K562 (cell line): ENCODE data around the gene FOXO3. TPM values are rescaled to one million over a fixed set of nuclear protein-coding genes. Genes with fewer than 3 reads are reported as not detected.

Source experiments
- ATAC-seq: fragments of 200-7000 bp; cut with Tn5 transposase; 3 replicates; pipeline ENCODE4 v1.9.1; 2020; ENCODE audit warnings: moderate library complexity
- BruUV-seq: library from RNA; stranded (reverse); fragments of 400-500 nt; replicated peaks from 2 replicates; lab custom pipeline; 2021; lab: Mats Ljungman, UMichigan
- CTCF ChIA-PET: fragments of 300-600 bp; formaldehyde crosslinking; extraction: SDS; loops from one replicate; lab custom pipeline; 2021; ENCODE audit warnings: low intra/inter-chr PET ratio; lab: Yijun Ruan, JAX
- POLR2A ChIA-PET: fragments of 300-600, 350-650 bp; sonication (Branson Sonifier 250); formaldehyde crosslinking; extraction: SDS; loops from one replicate; lab custom pipeline; 2021; ENCODE audit warnings: antibody characterized with exemption, inconsistent platforms; lab: Yijun Ruan, JAX
- DNase-seq, 4 experiments: peaks; one replicate each; pipeline versions ENCODE4 v3.0.0 to v3.0.0-alpha.2; 2011 to 2018; ENCODE audit warnings: low spot score in 3 of 4, mixed read lengths in 3 of 4; ENCODE audit errors: extremely low read depth in 1 of 4
- FAIRE-seq: peaks from 2 replicates; lab custom pipeline; 2011; peaks lifted over from hg19 to GRCh38; lab: Jason Lieb, UNC
- H2AFZ ChIP-seq: 2 replicates; pipeline ENCODE4 v1.6.0; 2011; ENCODE audit warnings: low read depth, low read length, control low read depth, inconsistent platforms
- H3K27ac ChIP-seq: fragments of 200-600 bp; 3 replicates; pipeline ENCODE4 v1.8.0; 2011; ENCODE audit warnings: low read depth, mild to moderate bottlenecking, control low read depth, inconsistent platforms, low read length, moderate library complexity, mixed read lengths; ENCODE audit errors: extremely low read depth
- H3K27me3 ChIP-seq, 2 experiments: fragments of 300-600 bp in 1 of 2; 2 replicates in 1 of 2; 3 replicates in 1 of 2; pipeline versions ENCODE4 v1.6.0 to v1.8.0; 2011; ENCODE audit warnings: inconsistent platforms in 2 of 2, low read length in 2 of 2, mild to moderate bottlenecking in 1 of 2, mixed read lengths in 1 of 2, moderate library complexity in 1 of 2; ENCODE audit not compliant: control insufficient read depth in 2 of 2, insufficient read depth in 2 of 2
- H3K36me3 ChIP-seq: fragments of 300-600 bp; 3 replicates; pipeline ENCODE4 v1.8.0; 2011; ENCODE audit warnings: mild to moderate bottlenecking, low read length, inconsistent platforms; ENCODE audit not compliant: control insufficient read depth, insufficient read depth
- H3K4me1 ChIP-seq, 2 experiments: fragments of 200-600 bp in 1 of 2; replicated peaks in 1 of 2; 2 replicates in 1 of 2; 3 replicates in 1 of 2; pipeline versions ENCODE4 v1.5.1 to v1.8.0; 2011; ENCODE audit warnings: inconsistent platforms in 2 of 2, low read length in 2 of 2, mild to moderate bottlenecking in 1 of 2, mixed read lengths in 1 of 2, moderate library complexity in 1 of 2; ENCODE audit not compliant: control insufficient read depth in 2 of 2, insufficient read depth in 2 of 2
- H3K4me2 ChIP-seq: 2 replicates; pipeline ENCODE4 v1.6.1; 2011; ENCODE audit warnings: low read length, control low read depth, inconsistent platforms, mixed read lengths; ENCODE audit not compliant: insufficient read depth
- H3K4me3 ChIP-seq: fragments of 200-600 bp; sonication (generic), shearing (Covaris generic); 2 replicates; pipeline ENCODE4 v1.5.1; 2016; ENCODE audit warnings: control low read depth, inconsistent platforms
- H3K79me2 ChIP-seq: fragments of 200-600 bp; 3 replicates; pipeline ENCODE4 v1.8.0; 2011; ENCODE audit warnings: low read length, inconsistent platforms; ENCODE audit not compliant: control insufficient read depth, insufficient read depth
- H3K9ac ChIP-seq, 2 experiments: 2 replicates each; pipeline versions ENCODE4 v1.6.0 to v1.6.1; 2011; ENCODE audit warnings: low read depth in 2 of 2, low read length in 2 of 2, control low read depth in 1 of 2, inconsistent platforms in 1 of 2, mild to moderate bottlenecking in 1 of 2, mixed read lengths in 1 of 2; ENCODE audit not compliant: insufficient read depth in 1 of 2
- H3K9me1 ChIP-seq: one replicate; pipeline ENCODE4 v1.6.0; 2011; ENCODE audit warnings: inconsistent platforms, mild to moderate bottlenecking, low read length, moderate library complexity; ENCODE audit not compliant: control insufficient read depth, insufficient read depth
- H3K9me3 ChIP-seq: replicated peaks from 2 replicates; pipeline ENCODE4 v1.5.1; 2011; ENCODE audit warnings: low read depth, low read length, inconsistent platforms; ENCODE audit not compliant: control insufficient read depth, insufficient read depth
- H4K20me1 ChIP-seq: replicated peaks from 2 replicates; pipeline ENCODE4 v1.6.1; 2011; ENCODE audit warnings: low read length, inconsistent platforms, mixed read lengths; ENCODE audit not compliant: control insufficient read depth, insufficient read depth
- BCLAF1 ChIP-seq, 2 experiments: fragments of 450-650 bp in 1 of 2; IDR thresholded peaks; 2 replicates each; pipeline ENCODE4 v1.6.1; 2011 to 2017; ENCODE audit warnings: low read depth in 2 of 2, antibody characterized with exemption in 1 of 2, borderline replicate concordance in 1 of 2, low read length in 1 of 2, mild to moderate bottlenecking in 1 of 2, mixed read lengths in 1 of 2; ENCODE audit not compliant: control insufficient read depth in 1 of 2
- CBFA2T2 ChIP-seq: fragments of 450-650 bp; conservative IDR thresholded peaks from 2 replicates; pipeline ENCODE4 v1.6.1; 2017; ENCODE audit warnings: mild to moderate bottlenecking
- CHD2 ChIP-seq: IDR thresholded peaks from 2 replicates; pipeline ENCODE4 v1.6.1; 2011; ENCODE audit warnings: low read depth, low read length
- GATA2 ChIP-seq: sonication (generic); formaldehyde crosslinking; IDR thresholded peaks from 2 replicates; pipeline ENCODE4 v1.4.0; 2020; ENCODE audit warnings: mild to moderate bottlenecking, missing genetic modification reagents
- HDAC8 ChIP-seq: fragments of 450-650 bp; IDR thresholded peaks from 2 replicates; pipeline ENCODE4 v1.6.1; 2016; ENCODE audit warnings: mild to moderate bottlenecking, missing genetic modification characterization, moderate library complexity, missing compliant biosample characterization
- ILF3 ChIP-seq: fragments of 450-650 bp; IDR thresholded peaks from 2 replicates; pipeline ENCODE4 v1.6.1; 2018; ENCODE audit warnings: antibody characterized with exemption, mild to moderate bottlenecking, moderate library complexity, borderline replicate concordance
- NONO ChIP-seq, 2 experiments: fragments of 200-400 bp in 1 of 2; fragments of 450-650 bp in 1 of 2; formaldehyde crosslinking in 1 of 2; IDR thresholded peaks; 2 replicates each; pipeline ENCODE4 v1.6.1; 2017; ENCODE audit warnings: low read depth in 2 of 2, mild to moderate bottlenecking in 2 of 2, moderate library complexity in 2 of 2, low read length in 1 of 2
- ZBTB49 ChIP-seq: sonication (generic); formaldehyde crosslinking; IDR thresholded peaks from 2 replicates; pipeline ENCODE4 v1.8.0; 2022; ENCODE audit warnings: missing genetic modification reagents, mild to moderate bottlenecking, borderline replicate concordance
- ZNF143 ChIP-seq: sonication (generic); formaldehyde crosslinking; IDR thresholded peaks from 2 replicates; pipeline ENCODE4 v1.9.0; 2022; ENCODE audit warnings: mild to moderate bottlenecking, missing genetic modification reagents
- ZNF57 ChIP-seq: fragments of 450-650 bp; formaldehyde crosslinking; IDR thresholded peaks from 2 replicates; pipeline ENCODE4 v1.4.0; 2020; ENCODE audit warnings: mild to moderate bottlenecking, moderate library complexity
- ZNF584 ChIP-seq: fragments of 200-800 bp; sonication (Bioruptor generic); IDR thresholded peaks from 2 replicates; pipeline ENCODE4 v1.6.1; 2016; ENCODE audit warnings: low read depth, mild to moderate bottlenecking, missing genetic modification characterization, missing compliant biosample characterization
- WGBS: fragments of 100-300 bp; shearing (Covaris generic); methylation state at CpG from one replicate; pipeline ENCODE4 v1.1.6; 2016; ENCODE audit warnings: low coverage, mixed read lengths; ENCODE audit not compliant: insufficient coverage; ENCODE audit errors: missing lambda C conversion rate; 5-methylcytosine and 5-hydroxymethylcytosine counted together
- in situ Hi-C: fragments of 300-500 bp; cut with MboI; formaldehyde crosslinking; loops from 4 replicates; pipeline ENCODE4 v1.15.0; 2018; ENCODE audit warnings: inconsistent platforms, mixed read lengths
- intact Hi-C: fragments of 100-400 bp; cut with micrococcal nuclease; formaldehyde crosslinking; loops from 2 replicates; pipeline ENCODE4 v1.14.2; 2022
- polyA plus RNA-seq, 8 experiments: library from polyadenylated mRNA; depleted of rRNA in 4 of 8; stranded (reverse) in 5 of 8; unstranded in 3 of 8; fragments of >200 nt; fragmentation: Nextera tagmentation in 2 of 8; fragmentation: Illumina TruSeq in 1 of 8; extraction: Ambion mirVana in 2 of 8; extraction: Trizol in 1 of 8; gene quantifications; 2 replicates each; pipeline versions ENCODE4 v1.2.1 to v1.2.3, GENCODE V29; 2011 to 2014; ENCODE audit warnings: inconsistent platforms in 1 of 8, missing spikeins in 1 of 8
- total RNA-seq, 7 experiments: library from RNA; depleted of rRNA in 6 of 7; stranded (reverse); fragments of >200 nt in 6 of 7; fragmentation: Illumina TruSeq in 2 of 7; extraction: Trizol in 2 of 7; gene quantifications; 2 replicates each; pipeline versions ENCODE4 v1.2.1 to v1.2.3, GENCODE V29; 2011 to 2021; ENCODE audit warnings: low replicate concordance in 1 of 7

Gene FOXO3
- total and polyA plus RNA-seq, 9 of the 15 experiments (the other 6 are each of a cell fraction or from before 2014, with no cell fraction given) = 3.0 to 14.6 (median 6.0) TPM

GRCh38 chr6:108687921-108688320 lies 127.2 kb downstream of the FOXO3 start (continued):
- no peak for TF ChIP-seq GATA2 (CRISPR knock-in tag)
- no peak for TF ChIP-seq ZNF57 (CRISPR knock-in tag)

- POLR2A ChIA-PET = interaction anchor here (0.6 to 1.1 kb wide), 4 partner anchors 8 to 97 kb away, joined by 3 to 5 read pairs (median 3); no protein-coding TSS in a partner anchor
- CTCF ChIA-PET = no interaction called here
- ATAC-seq (peak; percentile 82), DNase-seq (peak; percentile 45 to 82 (median 62)), FAIRE-seq (peak; percentile 87)
- no peaks in the 10 kb centered on the region for H4K20me1 ChIP-seq
- no peak overlapping the region for H3K4me3 ChIP-seq
- H3K36me3 ChIP-seq = no peaks in the 10 kb centered on the region
- peak overlapping the region; percentile 27; the same call in 2 of the 3 replicates for H3K27ac ChIP-seq
- WGBS = 55% methylated on average over 14 of the region's 15 CpGs
- H3K4me2 ChIP-seq = peak overlapping the region; percentile 3; the same call in 1 of the 2 replicates
- no peaks in the 10 kb centered on the region for H3K27me3 ChIP-seq
- intact Hi-C loops = no loop called here
- in situ Hi-C loops = no loop called here
- H3K4me1 ChIP-seq = peaks cover 13 to 30% of the 10 kb centered on the region in 2 experiments
- H3K79me2 ChIP-seq = no peaks in the 10 kb centered on the region
- H3K9me3 ChIP-seq = no peaks in the 10 kb centered on the region
- no TSS peak for BruUV-seq
- H3K9me1 ChIP-seq = no peaks in the 10 kb centered on the region
- H3K9ac ChIP-seq = no peak overlapping the region
- peak overlapping the region; percentile 51; the same call in 1 of the 2 replicates for H2AFZ ChIP-seq
- TF ChIP-seq CHD2 (no peak), ZBTB49 (CRISPR knock-in tag) (no peak), CBFA2T2 (0 out of 2 replicates have a peak, but pooled peaks have one; percentile 13), NONO (IDR thresholded peaks at IDR 0.05; ENCODE audit: low read depth in 2 of 2, low read length in 1 of 2) (no peak), HDAC8 (tag) (0 out of 2 replicates have a peak, but pooled peaks have one; percentile 26), BCLAF1 (IDR thresholded peaks at IDR 0.05; ENCODE audit: borderline replicate concordance in 1 of 2, control insufficient read depth in 1 of 2, low read depth in 2 of 2, low read length in 1 of 2) (no peak), ZNF143 (CRISPR knock-in tag) (peak; percentile 36; the same call in 1 of the 2 replicates), ZNF584 (no peak), ILF3 (no peak)
These were observed 128.8 kb downstream of the FOXO3 start for GRCh38 chr6:108689272-108690161.
